Fibroblast of villous mesenchyme (primary cell): Measurements from ENCODE around the gene ERG. TPM values are rescaled to one million over a fixed set of nuclear protein-coding genes. Genes with fewer than 3 reads are reported as not detected.
A peak's percentile ranks its signal among the peaks of the same experiment; 100 is the strongest.

Experiments used
- DNase-seq: peaks from one replicate; pipeline ENCODE4 v3.0.0-alpha.2; 2010; ENCODE audit warnings: low read depth
- H3K4me3 ChIP-seq: 2 replicates; pipeline ENCODE4 v1.5.1; 2011; ENCODE audit warnings: low read depth, mild to moderate bottlenecking, low read length
- total RNA-seq: library from RNA; depleted of rRNA; stranded (reverse); fragments of >200 nt; gene quantifications from 2 replicates; pipeline ENCODE4 v1.2.3, GENCODE V29; 2012
- TF ChIP-seq, protein P1 (sequence below): IDR thresholded peaks from 2 replicates; pipeline ENCODE4 v1.5.1; 2012; ENCODE audit warnings: low read depth, mild to moderate bottlenecking, low read length; ENCODE audit not compliant: insufficient read depth

The ERG gene
- total RNA-seq, 1 donor = not detected

DNA sequence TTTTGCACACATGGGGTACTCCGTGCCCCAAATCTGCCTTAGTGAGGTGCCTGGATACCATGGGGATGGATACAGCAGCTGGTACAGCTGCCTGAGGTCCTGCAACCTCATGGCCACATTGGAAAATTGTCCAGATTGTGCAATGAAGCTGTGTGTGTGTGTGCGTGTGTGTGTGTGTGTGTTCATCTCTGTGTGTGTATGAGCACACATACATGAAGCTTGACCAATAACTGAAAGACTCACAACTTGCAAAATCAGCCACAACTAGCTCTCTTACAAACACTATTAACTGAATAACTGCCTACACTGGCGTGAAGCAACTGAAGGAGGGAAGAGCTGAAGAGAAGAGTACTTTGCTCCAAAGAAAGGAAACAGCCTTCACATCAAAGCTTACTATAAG, 78.1 kb downstream of the ERG start:
- no peak for DNase-seq
- no peak overlapping the region for H3K4me3 ChIP-seq
- TF ChIP-seq, protein P1, sequence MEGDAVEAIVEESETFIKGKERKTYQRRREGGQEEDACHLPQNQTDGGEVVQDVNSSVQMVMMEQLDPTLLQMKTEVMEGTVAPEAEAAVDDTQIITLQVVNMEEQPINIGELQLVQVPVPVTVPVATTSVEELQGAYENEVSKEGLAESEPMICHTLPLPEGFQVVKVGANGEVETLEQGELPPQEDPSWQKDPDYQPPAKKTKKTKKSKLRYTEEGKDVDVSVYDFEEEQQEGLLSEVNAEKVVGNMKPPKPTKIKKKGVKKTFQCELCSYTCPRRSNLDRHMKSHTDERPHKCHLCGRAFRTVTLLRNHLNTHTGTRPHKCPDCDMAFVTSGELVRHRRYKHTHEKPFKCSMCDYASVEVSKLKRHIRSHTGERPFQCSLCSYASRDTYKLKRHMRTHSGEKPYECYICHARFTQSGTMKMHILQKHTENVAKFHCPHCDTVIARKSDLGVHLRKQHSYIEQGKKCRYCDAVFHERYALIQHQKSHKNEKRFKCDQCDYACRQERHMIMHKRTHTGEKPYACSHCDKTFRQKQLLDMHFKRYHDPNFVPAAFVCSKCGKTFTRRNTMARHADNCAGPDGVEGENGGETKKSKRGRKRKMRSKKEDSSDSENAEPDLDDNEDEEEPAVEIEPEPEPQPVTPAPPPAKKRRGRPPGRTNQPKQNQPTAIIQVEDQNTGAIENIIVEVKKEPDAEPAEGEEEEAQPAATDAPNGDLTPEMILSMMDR = no peak

DNA sequence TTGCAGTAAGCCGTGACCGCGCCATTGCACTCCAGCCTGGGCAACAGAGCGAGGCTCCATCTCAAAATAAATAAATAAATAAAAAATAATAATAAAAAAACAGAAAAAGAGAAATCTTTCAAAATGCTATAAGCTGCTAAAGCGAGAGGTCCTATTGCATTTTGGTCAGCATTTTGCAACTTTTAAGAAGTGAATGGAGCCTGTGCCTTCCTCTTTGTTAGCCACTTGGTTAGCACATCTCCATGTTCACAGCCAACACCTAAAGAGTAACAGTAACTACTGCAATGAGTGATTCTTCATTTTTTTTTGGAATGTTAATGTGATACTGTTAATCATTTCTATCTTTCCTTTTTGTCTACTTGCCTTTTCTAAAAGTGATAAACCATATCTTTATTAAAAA, 80.6 kb downstream of the ERG start:
- no peak for DNase-seq
- H3K4me3 ChIP-seq = no peak overlapping the region
- TF ChIP-seq, protein P1 = no peak

DNA sequence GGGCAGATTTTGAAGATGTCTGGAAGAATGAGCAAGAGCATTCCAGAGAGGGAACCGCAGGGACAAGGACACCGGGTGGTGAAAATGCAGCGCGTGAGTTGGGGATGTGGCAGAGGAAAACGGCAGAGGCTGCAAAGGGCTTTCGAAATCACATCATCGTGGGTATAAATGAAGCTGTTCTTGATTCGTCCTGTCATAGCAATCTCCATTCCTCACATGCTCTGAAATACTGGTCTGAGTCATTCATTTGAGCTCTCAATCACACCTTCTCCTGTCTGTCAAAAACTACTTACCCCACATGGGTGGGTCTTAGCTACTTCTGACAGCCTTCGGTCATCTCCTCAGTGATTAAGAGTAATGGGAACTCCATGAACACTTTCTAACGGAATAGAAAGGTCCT, 81.5 kb downstream of the ERG start:
- DNase-seq = no peak
- TF ChIP-seq, protein P1 = no peak
- H3K4me3 ChIP-seq = no peak overlapping the region

DNA sequence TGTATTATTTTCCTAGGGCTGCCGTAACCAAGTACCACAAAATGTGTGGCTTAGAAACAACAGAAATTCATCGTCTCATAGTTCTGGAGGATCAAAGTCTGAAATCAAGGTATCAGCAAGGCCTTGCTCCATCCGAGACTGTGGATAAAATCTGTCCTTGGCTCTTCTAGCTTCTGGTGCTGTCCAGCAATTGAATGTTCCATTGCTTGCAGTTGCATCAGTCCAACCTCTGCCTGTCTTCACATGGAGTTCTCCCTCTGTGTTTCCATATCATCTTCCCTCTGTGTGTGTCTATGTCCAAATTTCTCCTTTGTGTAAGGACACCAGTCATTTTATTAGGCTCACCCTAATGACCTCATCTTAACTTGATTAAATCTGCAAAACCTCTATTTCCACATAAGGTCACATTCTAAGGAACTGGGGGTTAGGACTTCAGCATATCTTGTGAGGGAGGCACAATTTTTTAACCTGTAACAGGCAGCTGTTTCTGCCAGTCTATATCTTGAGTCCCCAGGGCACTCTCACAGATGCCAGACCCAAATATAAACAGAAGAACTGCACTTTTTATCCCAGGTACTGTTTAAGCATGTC, 84.2 kb downstream of the ERG start:
- H3K4me3 ChIP-seq = no peak overlapping the region
- TF ChIP-seq, protein P1 = no peak
- DNase-seq = peak; percentile 18

DNA sequence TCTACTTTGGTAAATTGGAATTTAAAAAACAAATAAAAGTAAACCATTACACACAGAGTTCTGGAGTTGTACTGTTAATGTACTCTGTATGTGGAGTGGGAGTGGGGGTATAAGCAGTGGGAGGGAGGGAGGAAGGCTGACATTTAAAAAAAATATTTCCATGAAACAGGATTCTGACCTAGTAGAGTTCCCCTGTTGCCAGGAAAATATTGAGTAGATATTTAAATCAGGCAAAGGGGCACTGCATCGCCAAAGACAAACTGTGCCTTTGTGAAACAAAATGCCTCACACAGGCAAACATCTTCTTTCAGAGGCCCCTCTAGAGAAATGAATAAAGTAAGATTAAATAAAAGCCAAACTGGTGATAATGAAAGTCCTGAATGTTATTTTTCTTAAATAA, 87.8 kb downstream of the ERG start:
- no peak overlapping the region for H3K4me3 ChIP-seq
- TF ChIP-seq, protein P1 = no peak
- no peak for DNase-seq

DNA sequence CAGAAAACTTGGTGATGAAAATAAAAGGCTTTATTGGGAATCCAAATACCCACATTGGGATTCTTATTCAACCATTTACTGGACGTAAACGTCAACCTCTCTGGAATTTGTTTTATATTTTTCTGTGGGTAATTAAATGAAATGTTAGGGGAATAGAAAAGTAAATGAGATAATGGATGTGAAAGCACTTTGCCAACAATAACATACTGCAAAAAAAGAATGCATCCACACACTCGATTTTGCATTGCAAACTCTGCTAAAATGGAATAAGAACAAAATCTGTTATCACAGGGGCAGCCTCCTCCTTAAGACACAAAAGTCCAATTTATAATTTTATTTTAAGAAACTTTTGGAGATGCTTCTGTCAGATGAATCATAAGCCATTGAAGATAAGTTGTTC, 88.4 kb downstream of the ERG start:
- no peak for DNase-seq
- H3K4me3 ChIP-seq = no peak overlapping the region
- TF ChIP-seq, protein P1 = no peak

DNA sequence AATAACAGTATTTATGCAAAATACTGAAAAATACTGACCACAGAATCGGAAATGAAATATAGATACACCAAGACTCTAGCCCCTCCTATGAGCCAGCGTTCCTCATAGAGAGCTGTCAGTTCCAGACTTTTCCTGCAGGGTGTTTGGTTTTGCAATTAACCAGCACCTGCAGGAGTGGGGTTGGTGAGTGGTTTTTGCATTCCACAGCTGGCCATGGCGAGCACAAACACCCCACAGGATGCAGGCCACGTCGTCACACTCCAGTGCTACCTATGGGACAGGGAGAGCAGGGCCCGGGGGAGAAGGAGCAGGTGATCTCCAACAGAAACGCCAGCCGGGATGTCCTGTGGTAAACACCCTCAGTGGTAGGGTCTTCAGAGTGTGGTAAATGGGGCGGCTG, 94.1 kb downstream of the ERG start:
- TF ChIP-seq, protein P1 = no peak
- H3K4me3 ChIP-seq = no peak overlapping the region
- DNase-seq = no peak
